SJSA1 (cell line): ENCODE measurements around the gene LHX2. TPM values are rescaled to one million over a fixed set of nuclear protein-coding genes. Genes with fewer than 3 reads are reported as not detected.
"Not testable (repeated sequence)": the region's sequence is repeated elsewhere in the genome, so short reads cannot be mapped to it uniquely, and the experiment has no call there.

Source experiments
- DNase-seq, 2 experiments: peaks; one replicate each; pipeline ENCODE4 v3.0.0-alpha.2; 2015 to 2020; ENCODE audit warnings: low spot score in 2 of 2, low read depth in 1 of 2
- H3K27ac ChIP-seq: fragments of 250-450 bp; sonication (Bioruptor Pico); 2 replicates; pipeline ENCODE4 v1.5.1; 2020; ENCODE audit warnings: mild to moderate bottlenecking, moderate library complexity
- H3K27me3 ChIP-seq: fragments of 250-450 bp; sonication (Bioruptor Pico); replicated peaks from 2 replicates; pipeline ENCODE4 v1.5.1; 2020; ENCODE audit warnings: mild to moderate bottlenecking, moderate library complexity
- H3K36me3 ChIP-seq: fragments of 250-450 bp; sonication (Bioruptor Pico); 2 replicates; pipeline ENCODE4 v1.5.1; 2020; ENCODE audit warnings: mild to moderate bottlenecking
- H3K4me1 ChIP-seq: fragments of 250-450 bp; sonication (Bioruptor Pico); replicated peaks from 2 replicates; pipeline ENCODE4 v1.6.1; 2021; ENCODE audit warnings: mild to moderate bottlenecking
- H3K4me3 ChIP-seq: fragments of 250-450 bp; sonication (Bioruptor Pico); 2 replicates; pipeline ENCODE4 v1.5.1; 2020; ENCODE audit warnings: mild to moderate bottlenecking
- H3K9me3 ChIP-seq: fragments of 250-450 bp; sonication (Bioruptor Pico); replicated peaks from 2 replicates; pipeline ENCODE4 v1.5.1; 2020; ENCODE audit warnings: mild to moderate bottlenecking
- total RNA-seq: library from RNA; depleted of rRNA; stranded (reverse); fragments of >200 nt; shearing (Covaris generic); gene quantifications from 2 replicates; pipeline ENCODE4 v1.2.3, GENCODE V29; 2014

The LHX2 gene
- total RNA-seq, 1 experiment from 2014 or later: 0.18 TPM

- Histone ChIP-seq H3K27ac (no peak overlapping the region), H3K9me3 (no peaks in the 10 kb centered on the region)
Observed at GRCh38 chr9:123985869-123986268, 25.7 kb upstream of the LHX2 start.

DNA sequence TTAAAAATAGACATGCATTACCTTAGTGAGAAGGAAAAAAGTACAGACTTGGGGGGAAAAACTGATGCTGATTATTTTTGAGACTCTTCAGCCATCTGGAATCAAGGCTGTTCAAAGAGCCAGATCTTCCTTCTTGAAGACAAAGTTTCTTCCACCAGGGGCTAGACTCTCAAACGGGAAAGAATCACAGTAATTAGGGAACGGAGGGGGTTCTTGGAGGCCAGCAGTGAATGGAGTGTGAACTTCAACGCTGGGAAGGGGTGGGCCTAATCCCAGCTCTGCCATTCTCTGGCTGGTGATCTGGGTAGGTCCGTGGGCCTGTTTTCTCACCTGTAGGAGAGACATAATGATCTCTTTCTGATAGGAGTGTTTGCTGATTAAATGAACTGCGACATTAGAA lies 21.1 kb upstream of the LHX2 start:
- Histone ChIP-seq H3K4me1 (no peaks in the 10 kb centered on the region), H3K9me3 (no peaks in the 10 kb centered on the region), H3K27me3 (peaks cover 18% of the 10 kb centered on the region), H3K36me3 (no peaks in the 10 kb centered on the region), H3K4me3 (no peak overlapping the region), H3K27ac (no peak overlapping the region)
- DNase-seq: no peak

More at GRCh38 chr9:123985869-123986268, 25.7 kb upstream of the LHX2 start:
- Histone ChIP-seq H3K36me3 (no peaks in the 10 kb centered on the region), H3K27me3 (peaks cover 15% of the 10 kb centered on the region), H3K4me1 (no peaks in the 10 kb centered on the region), H3K4me3 (no peak overlapping the region)
- no peak for DNase-seq

- not testable (repeated sequence) for H3K9me3 ChIP-seq, H3K4me1 ChIP-seq, H3K4me3 ChIP-seq, DNase-seq, H3K36me3 ChIP-seq, H3K27ac ChIP-seq
- peaks cover 36% of the 10 kb centered on the region for H3K27me3 ChIP-seq
Observed at GRCh38 chr9:123992679-123993078, 18.9 kb upstream of the LHX2 start.

GRCh38 chr9:123996731-123997421 lies 14.7 kb upstream of the LHX2 start:
- Histone ChIP-seq H3K4me1 (no peaks in the 10 kb centered on the region), H3K27me3 (peaks cover 61% of the 10 kb centered on the region), H3K9me3 (no peaks in the 10 kb centered on the region), H3K27ac (no peak overlapping the region), H3K4me3 (no peak overlapping the region), H3K36me3 (no peaks in the 10 kb centered on the region)
- DNase-seq: no peak

GRCh38 chr9:123997665-123998277 lies 13.8 kb upstream of the LHX2 start:
- Histone ChIP-seq H3K9me3 (no peaks in the 10 kb centered on the region), H3K36me3 (no peaks in the 10 kb centered on the region), H3K27me3 (peaks cover 70% of the 10 kb centered on the region), H3K4me3 (no peak overlapping the region), H3K27ac (no peak overlapping the region), H3K4me1 (no peaks in the 10 kb centered on the region)
- no peak for DNase-seq

DNA sequence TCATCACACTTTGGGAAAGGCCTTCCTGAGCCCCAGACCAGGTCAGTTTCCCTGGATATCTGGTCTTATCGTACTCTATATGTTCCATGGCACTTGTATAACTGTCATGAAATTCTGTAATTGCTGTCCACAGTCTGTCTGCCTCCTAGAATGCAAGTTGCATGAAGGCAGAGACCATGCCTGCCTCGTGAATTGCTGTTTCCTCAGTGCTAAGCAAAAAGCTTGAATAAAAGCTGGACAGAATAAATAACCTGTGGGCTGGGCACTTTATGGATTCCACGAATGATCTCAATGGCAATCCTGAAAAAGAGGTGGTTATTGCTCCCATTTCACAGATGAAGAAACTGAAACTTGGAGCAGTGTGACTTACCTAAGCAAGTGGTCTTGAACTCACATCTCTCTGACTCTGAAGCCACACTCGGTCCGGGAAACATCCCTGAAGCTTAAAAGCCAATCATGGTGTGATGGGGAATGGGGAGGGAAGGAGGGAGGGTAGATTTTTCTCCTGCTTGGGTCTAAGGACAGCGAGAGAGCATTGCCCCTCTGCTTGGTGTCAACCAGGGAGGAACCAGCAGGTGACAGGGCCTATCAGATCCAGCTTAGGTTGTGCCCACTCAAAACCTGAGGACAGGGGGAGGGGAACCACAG lies 13.2 kb upstream of the LHX2 start:
- H3K4me1 ChIP-seq: no peaks in the 10 kb centered on the region
- no peak overlapping the region for H3K4me3 ChIP-seq
- peaks cover 77% of the 10 kb centered on the region for H3K27me3 ChIP-seq
- no peaks in the 10 kb centered on the region for H3K36me3 ChIP-seq
- no peak for DNase-seq
- no peak overlapping the region for H3K27ac ChIP-seq
- no peaks in the 10 kb centered on the region for H3K9me3 ChIP-seq

GRCh38 chr9:123998970-123999621 lies 12.5 kb upstream of the LHX2 start:
- no peak for DNase-seq
- Histone ChIP-seq H3K4me1 (no peaks in the 10 kb centered on the region), H3K4me3 (no peak overlapping the region), H3K9me3 (no peaks in the 10 kb centered on the region), H3K36me3 (no peaks in the 10 kb centered on the region), H3K27ac (no peak overlapping the region), H3K27me3 (peaks cover 83% of the 10 kb centered on the region)

DNA sequence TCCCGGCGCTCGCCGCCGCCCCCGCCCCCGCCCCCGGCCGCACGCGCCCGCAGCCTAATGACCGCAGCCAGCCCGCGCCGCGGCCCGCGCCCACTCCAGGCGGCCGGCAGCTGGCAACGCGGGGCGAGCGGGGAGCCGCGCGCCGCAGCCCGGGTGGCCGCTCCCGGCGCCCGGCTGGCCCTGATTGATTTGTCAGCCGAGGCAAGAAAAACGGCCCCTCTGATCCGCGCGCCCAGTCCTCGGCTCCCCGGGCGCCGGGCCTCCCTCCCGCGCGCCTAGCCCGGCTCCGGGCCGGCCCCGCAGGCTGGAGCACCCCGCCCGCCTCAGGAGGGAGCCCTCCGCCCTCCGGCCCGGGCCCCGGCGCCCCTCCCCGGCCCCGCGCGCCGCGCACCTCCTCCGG lies 11.9 kb upstream of the LHX2 start:
- no peak overlapping the region for H3K4me3 ChIP-seq
- H3K9me3 ChIP-seq: no peaks in the 10 kb centered on the region
- H3K4me1 ChIP-seq: no peaks in the 10 kb centered on the region
- H3K27ac ChIP-seq: no peak overlapping the region
- DNase-seq: no peak
- H3K27me3 ChIP-seq: peaks cover 83% of the 10 kb centered on the region
- no peaks in the 10 kb centered on the region for H3K36me3 ChIP-seq

- H3K27ac ChIP-seq: no peak overlapping the region
- no peak overlapping the region for H3K4me3 ChIP-seq
- no peaks in the 10 kb centered on the region for H3K36me3 ChIP-seq
- H3K4me1 ChIP-seq: no peaks in the 10 kb centered on the region
- H3K27me3 ChIP-seq: peaks cover 85% of the 10 kb centered on the region
- H3K9me3 ChIP-seq: no peaks in the 10 kb centered on the region
- no peak for DNase-seq
Observed at GRCh38 chr9:124000161-124000783, 11.3 kb upstream of the LHX2 start.

DNA sequence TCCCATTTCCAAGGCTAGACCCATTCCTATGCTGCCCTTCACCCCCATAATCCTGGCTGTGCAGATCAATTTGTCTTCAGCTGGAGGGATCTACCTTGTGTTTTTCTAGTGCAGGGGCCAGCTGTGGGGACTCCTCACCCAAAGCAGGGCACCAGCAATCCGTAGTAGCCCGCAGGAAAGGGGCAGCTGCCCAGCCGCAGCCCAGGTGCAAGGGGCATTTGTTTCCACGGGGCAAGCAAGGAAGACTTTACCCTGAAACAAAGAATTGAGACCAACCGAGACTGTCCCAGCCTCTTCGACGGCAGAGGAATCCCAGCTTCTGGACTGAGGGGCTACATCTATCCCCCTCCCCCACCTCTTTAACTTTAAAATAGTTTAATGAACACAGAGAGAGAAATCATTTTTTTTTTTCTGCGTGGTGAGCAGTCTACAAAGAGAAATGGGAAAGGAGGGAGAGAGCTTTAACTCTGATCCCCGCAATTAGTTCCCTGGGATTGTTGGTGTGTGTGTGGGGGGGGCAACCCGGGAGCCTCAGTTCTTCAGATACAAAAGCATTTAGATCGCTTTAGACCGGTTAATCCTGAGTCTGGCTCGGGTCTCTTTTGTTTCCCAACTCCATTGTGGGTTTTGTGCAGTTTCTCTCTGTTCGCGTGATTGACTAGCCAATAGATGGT lies 10.6 kb upstream of the LHX2 start:
- Histone ChIP-seq H3K9me3 (no peaks in the 10 kb centered on the region), H3K4me1 (no peaks in the 10 kb centered on the region), H3K27me3 (peaks cover 92% of the 10 kb centered on the region), H3K4me3 (no peak overlapping the region), H3K36me3 (no peaks in the 10 kb centered on the region), H3K27ac (no peak overlapping the region)
- DNase-seq: no peak

- H3K4me3 ChIP-seq: no peak overlapping the region
- no peak for DNase-seq
- H3K4me1 ChIP-seq: no peaks in the 10 kb centered on the region
- H3K27me3 ChIP-seq: peaks cover 92% of the 10 kb centered on the region
- H3K9me3 ChIP-seq: no peaks in the 10 kb centered on the region
- no peak overlapping the region for H3K27ac ChIP-seq
- no peaks in the 10 kb centered on the region for H3K36me3 ChIP-seq
Observed at GRCh38 chr9:124001458-124001799, 10.1 kb upstream of the LHX2 start.

DNA sequence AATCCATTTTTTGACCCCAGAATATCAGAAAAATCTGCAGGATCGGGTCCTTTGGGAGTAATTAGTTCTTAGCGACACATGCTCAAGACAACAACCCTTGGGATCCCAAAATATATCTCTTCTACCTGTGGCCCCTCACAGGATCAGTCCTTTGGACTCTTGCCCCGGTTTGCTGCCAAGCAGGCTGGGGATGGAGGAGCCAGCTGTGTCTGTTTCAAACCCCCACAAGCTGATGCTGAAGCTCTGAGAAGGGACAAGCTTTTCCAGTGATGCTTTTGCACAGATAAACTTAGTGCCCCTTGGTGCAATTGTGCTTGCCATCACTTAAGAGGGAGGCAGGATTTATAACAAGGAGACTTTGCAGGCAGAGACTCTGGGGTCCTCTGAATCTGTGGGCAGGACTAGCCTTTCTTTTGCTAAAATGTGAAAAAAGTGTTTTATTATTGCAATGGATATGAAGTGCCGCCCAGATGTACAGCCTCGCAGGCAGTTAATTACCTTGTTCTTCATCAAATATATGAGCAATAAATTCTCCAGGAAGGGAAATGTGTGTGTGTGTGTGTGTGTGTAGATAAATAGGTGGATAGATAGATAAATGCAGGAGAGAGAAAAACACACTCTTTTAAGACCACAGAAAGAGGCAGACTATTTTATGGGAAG lies 9.6 kb upstream of the LHX2 start:
- peaks cover 92% of the 10 kb centered on the region for H3K27me3 ChIP-seq
- no peaks in the 10 kb centered on the region for H3K36me3 ChIP-seq
- H3K27ac ChIP-seq: no peak overlapping the region
- no peaks in the 10 kb centered on the region for H3K9me3 ChIP-seq
- H3K4me3 ChIP-seq: no peak overlapping the region
- no peak for DNase-seq
- no peaks in the 10 kb centered on the region for H3K4me1 ChIP-seq
